HAP-1 (cell line): Measurements from ENCODE around the gene TNPO3.

ENCODE experiments used
- DNase-seq, 2 experiments: peaks; one replicate each; pipeline ENCODE4 v3.0.0-alpha.2; 2016 to 2020; ENCODE audit warnings: low spot score in 2 of 2
- H3K27me3 ChIP-seq: fragments of 250-450 bp; sonication (Bioruptor Pico); 2 replicates; pipeline ENCODE4 v1.5.1; 2020; ENCODE audit warnings: low read depth, mild to moderate bottlenecking, moderate library complexity
- H3K36me3 ChIP-seq: fragments of 250-450 bp; sonication (Bioruptor Pico); replicated peaks from 2 replicates; pipeline ENCODE4 v1.5.1; 2020; ENCODE audit warnings: mild to moderate bottlenecking
- H3K4me1 ChIP-seq: fragments of 250-450 bp; sonication (Bioruptor Pico); 2 replicates; pipeline ENCODE4 v1.5.1; 2020; ENCODE audit warnings: mild to moderate bottlenecking
- H3K4me3 ChIP-seq: fragments of 250-450 bp; sonication (Bioruptor Pico); 2 replicates; pipeline ENCODE4 v1.5.1; 2020; ENCODE audit warnings: mild to moderate bottlenecking, moderate library complexity
- H3K9me3 ChIP-seq: fragments of 250-450 bp; sonication (Bioruptor Pico); 2 replicates; pipeline ENCODE4 v1.5.1; 2020; ENCODE audit warnings: mild to moderate bottlenecking, moderate library complexity
- in situ Hi-C: fragments of 300-500 bp; cut with MboI; formaldehyde crosslinking; loops from 3 replicates; pipeline ENCODE4 v1.14.3; 2020; ENCODE audit warnings: low sequenced_read_pairs, inconsistent platforms, mixed read lengths

Gene TNPO3

GRCh38 chr7:129021656-129022055 lies 33.3 kb downstream of the TNPO3 start:
- Histone ChIP-seq H3K27me3 (no peaks in the 10 kb centered on the region), H3K9me3 (no peaks in the 10 kb centered on the region), H3K4me3 (no peak overlapping the region), H3K4me1 (peaks cover 27% of the 10 kb centered on the region), H3K36me3 (peaks cover 9% of the 10 kb centered on the region)
- in situ Hi-C loops = no loop called here
- no peak for DNase-seq

GRCh38 chr7:129017933-129018538 lies 36.9 kb downstream of the TNPO3 start:
- H3K9me3 ChIP-seq = no peaks in the 10 kb centered on the region
- no peak overlapping the region for H3K4me3 ChIP-seq
- in situ Hi-C loops = no loop called here
- no peak for DNase-seq
- no peaks in the 10 kb centered on the region for H3K27me3 ChIP-seq
- no peaks in the 10 kb centered on the region for H3K4me1 ChIP-seq
- H3K36me3 ChIP-seq = peaks cover 40% of the 10 kb centered on the region

GRCh38 chr7:129017264-129017663 lies 37.6 kb downstream of the TNPO3 start:
- no peak for DNase-seq
- H3K36me3 ChIP-seq = peaks cover 47% of the 10 kb centered on the region
- H3K9me3 ChIP-seq = no peaks in the 10 kb centered on the region
- in situ Hi-C loops = no loop called here
- no peak overlapping the region for H3K4me3 ChIP-seq
- H3K4me1 ChIP-seq = no peaks in the 10 kb centered on the region
- H3K27me3 ChIP-seq = no peaks in the 10 kb centered on the region

- Histone ChIP-seq H3K4me1 (no peaks in the 10 kb centered on the region; the same call in 1 of the 2 replicates), H3K27me3 (no peaks in the 10 kb centered on the region), H3K36me3 (peaks cover 62% of the 10 kb centered on the region), H3K9me3 (no peaks in the 10 kb centered on the region), H3K4me3 (no peak overlapping the region)
- in situ Hi-C loops = no loop called here
- DNase-seq = no peak
These were observed 40.3 kb downstream of the TNPO3 start for GRCh38 chr7:129014501-129015101.

- no peak for DNase-seq
- H3K27me3 ChIP-seq = no peaks in the 10 kb centered on the region
- in situ Hi-C loops = no loop called here
- H3K4me3 ChIP-seq = no peak overlapping the region
- no peaks in the 10 kb centered on the region; the same call in 1 of the 2 replicates for H3K4me1 ChIP-seq
- peaks cover 62% of the 10 kb centered on the region for H3K36me3 ChIP-seq
- H3K9me3 ChIP-seq = no peaks in the 10 kb centered on the region
These were observed 41.7 kb downstream of the TNPO3 start for GRCh38 chr7:129013048-129013724.

- Histone ChIP-seq H3K4me1 (no peaks in the 10 kb centered on the region; the same call in 1 of the 2 replicates), H3K27me3 (no peaks in the 10 kb centered on the region), H3K4me3 (no peak overlapping the region), H3K36me3 (peaks cover 63% of the 10 kb centered on the region), H3K9me3 (no peaks in the 10 kb centered on the region)
- in situ Hi-C loops = no loop called here
- no peak for DNase-seq
These were observed 42.3 kb downstream of the TNPO3 start for GRCh38 chr7:129012641-129013040.

- H3K27me3 ChIP-seq = no peaks in the 10 kb centered on the region
- no peak for DNase-seq
- H3K36me3 ChIP-seq = peaks cover 57% of the 10 kb centered on the region
- H3K9me3 ChIP-seq = no peaks in the 10 kb centered on the region
- in situ Hi-C loops = no loop called here
- no peaks in the 10 kb centered on the region; the same call in 1 of the 2 replicates for H3K4me1 ChIP-seq
- no peak overlapping the region for H3K4me3 ChIP-seq
These were observed 44.8 kb downstream of the TNPO3 start for GRCh38 chr7:129010075-129010474.

GRCh38 chr7:129009437-129009836 lies 45.5 kb downstream of the TNPO3 start:
- no peak for DNase-seq
- Histone ChIP-seq H3K36me3 (peaks cover 57% of the 10 kb centered on the region), H3K4me3 (no peak overlapping the region), H3K9me3 (no peaks in the 10 kb centered on the region), H3K4me1 (no peaks in the 10 kb centered on the region; the same call in 1 of the 2 replicates), H3K27me3 (no peaks in the 10 kb centered on the region)
- in situ Hi-C loops = no loop called here

GRCh38 chr7:129008645-129009414 lies 46.1 kb downstream of the TNPO3 start:
- in situ Hi-C loops = no loop called here
- DNase-seq = no peak
- no peaks in the 10 kb centered on the region for H3K27me3 ChIP-seq
- H3K4me1 ChIP-seq = no peaks in the 10 kb centered on the region; the same call in 1 of the 2 replicates
- H3K4me3 ChIP-seq = no peak overlapping the region
- H3K36me3 ChIP-seq = peaks cover 57% of the 10 kb centered on the region
- no peaks in the 10 kb centered on the region for H3K9me3 ChIP-seq

- in situ Hi-C loops = no loop called here
- H3K36me3 ChIP-seq = peaks cover 51% of the 10 kb centered on the region
- H3K4me3 ChIP-seq = no peak overlapping the region
- H3K9me3 ChIP-seq = no peaks in the 10 kb centered on the region
- no peak for DNase-seq
- H3K27me3 ChIP-seq = no peaks in the 10 kb centered on the region
- no peaks in the 10 kb centered on the region; the same call in 1 of the 2 replicates for H3K4me1 ChIP-seq
These were observed 47.3 kb downstream of the TNPO3 start for GRCh38 chr7:129007572-129007971.

GRCh38 chr7:129006636-129007414 lies 48.1 kb downstream of the TNPO3 start:
- Histone ChIP-seq H3K36me3 (peaks cover 54% of the 10 kb centered on the region), H3K4me3 (no peak overlapping the region), H3K27me3 (no peaks in the 10 kb centered on the region), H3K9me3 (no peaks in the 10 kb centered on the region), H3K4me1 (no peaks in the 10 kb centered on the region; the same call in 1 of the 2 replicates)
- no peak for DNase-seq
- in situ Hi-C loops = no loop called here

GRCh38 chr7:129005186-129005585 lies 49.7 kb downstream of the TNPO3 start:
- no peaks in the 10 kb centered on the region for H3K27me3 ChIP-seq
- H3K4me1 ChIP-seq = no peaks in the 10 kb centered on the region
- no peak for DNase-seq
- peaks cover 55% of the 10 kb centered on the region for H3K36me3 ChIP-seq
- in situ Hi-C loops = no loop called here
- H3K9me3 ChIP-seq = no peaks in the 10 kb centered on the region
- no peak overlapping the region for H3K4me3 ChIP-seq

GRCh38 chr7:128997181-128997580 lies 57.7 kb downstream of the TNPO3 start:
- H3K27me3 ChIP-seq = no peaks in the 10 kb centered on the region
- no peaks in the 10 kb centered on the region for H3K9me3 ChIP-seq
- DNase-seq = no peak
- in situ Hi-C loops = no loop called here
- peaks cover 59% of the 10 kb centered on the region for H3K36me3 ChIP-seq
- H3K4me3 ChIP-seq = no peak overlapping the region
- no peaks in the 10 kb centered on the region for H3K4me1 ChIP-seq
